ENCODE measurements around the gene KSR1. TPM values are rescaled to one million over a fixed set of nuclear protein-coding genes. Genes with fewer than 3 reads are reported as not detected.

The KSR1 gene
- polyA plus RNA-seq, 1 experiment = 28.2 TPM

- Histone ChIP-seq H3K27me3 (ENCODE audit: control insufficient read depth, insufficient read depth, low read length) (no peaks in the 10 kb centered on the region), H3K9me3 (ENCODE audit: control insufficient read depth, insufficient read depth, low read length) (peaks cover 5% of the 10 kb centered on the region), H3K27ac (ENCODE audit: low read depth, low read length) (no peak overlapping the region), H3K4me3 (ENCODE audit: low read depth, low read length) (no peak overlapping the region)
- ChIA-PET POLR2A (no interaction called here), CTCF (interaction anchor here (0.7 kb wide), 1 partner anchor 260 kb away, joined by 3 read pairs; no protein-coding TSS in a partner anchor)
- DNase-seq (ENCODE audit: low read depth, low spot score) = no peak
- no peak for TF ChIP-seq CTCF (IDR thresholded peaks at IDR 0.05; ENCODE audit: low read depth, low read length)
These were observed 40.2 kb downstream of the KSR1 start for GRCh38 chr17:27496437-27496943.

GRCh38 chr17:27496971-27497370 is 40.7 kb downstream of the KSR1 start:
- TF ChIP-seq CTCF (IDR thresholded peaks at IDR 0.05; ENCODE audit: low read depth, low read length) = no peak
- ChIA-PET CTCF (interaction anchor here (0.7 kb wide), 1 partner anchor 260 kb away, joined by 3 read pairs; no protein-coding TSS in a partner anchor), POLR2A (no interaction called here)
- Histone ChIP-seq H3K27me3 (ENCODE audit: control insufficient read depth, insufficient read depth, low read length) (no peaks in the 10 kb centered on the region), H3K9me3 (ENCODE audit: control insufficient read depth, insufficient read depth, low read length) (peaks cover 5% of the 10 kb centered on the region), H3K4me3 (ENCODE audit: low read depth, low read length) (no peak overlapping the region), H3K27ac (ENCODE audit: low read depth, low read length) (no peak overlapping the region)
- no peak for DNase-seq (ENCODE audit: low read depth, low spot score)

- TF ChIP-seq CTCF (IDR thresholded peaks at IDR 0.05; ENCODE audit: low read depth, low read length) = no peak
- H3K27ac ChIP-seq (ENCODE audit: low read depth, low read length) = no peak overlapping the region
- H3K27me3 ChIP-seq (ENCODE audit: control insufficient read depth, insufficient read depth, low read length) = no peaks in the 10 kb centered on the region
- DNase-seq (ENCODE audit: low read depth, low spot score) = no peak
- CTCF ChIA-PET = interaction anchor here (1.0 kb wide), 1 partner anchor 17 kb away, joined by 3 read pairs; no protein-coding TSS in a partner anchor
- H3K9me3 ChIP-seq (ENCODE audit: control insufficient read depth, insufficient read depth, low read length) = peaks cover 5% of the 10 kb centered on the region
- H3K4me3 ChIP-seq (ENCODE audit: low read depth, low read length) = no peak overlapping the region
- POLR2A ChIA-PET = no interaction called here
These were observed 41.4 kb downstream of the KSR1 start for GRCh38 chr17:27497696-27498095.

GRCh38 chr17:27498615-27499309 is 42.5 kb downstream of the KSR1 start:
- H3K4me3 ChIP-seq (ENCODE audit: low read depth, low read length) = no peak overlapping the region
- DNase-seq (ENCODE audit: low read depth, low spot score) = no peak
- CTCF ChIA-PET = interaction anchor here (1.0 kb wide), 1 partner anchor 18 kb away, joined by 3 read pairs; no protein-coding TSS in a partner anchor
- H3K27me3 ChIP-seq (ENCODE audit: control insufficient read depth, insufficient read depth, low read length) = no peaks in the 10 kb centered on the region
- TF ChIP-seq CTCF (IDR thresholded peaks at IDR 0.05; ENCODE audit: low read depth, low read length) = no peak
- H3K27ac ChIP-seq (ENCODE audit: low read depth, low read length) = no peak overlapping the region
- POLR2A ChIA-PET = no interaction called here
- H3K9me3 ChIP-seq (ENCODE audit: control insufficient read depth, insufficient read depth, low read length) = peaks cover 5% of the 10 kb centered on the region

Measured in AG04450 (cell line).